GM12878 (cell line): ENCODE measurements around the gene TMEM126A. TPM values are rescaled to one million over a fixed set of nuclear protein-coding genes. Genes with fewer than 3 reads are reported as not detected.

ENCODE experiments used
- ATAC-seq: fragments of 200-7000 bp; cut with Tn5 transposase; 3 replicates; pipeline ENCODE4 v1.9.1; 2020; ENCODE audit warnings: mild to moderate bottlenecking, moderate library complexity
- BruUV-seq: library from RNA; stranded (reverse); fragments of 400-500 nt; replicated peaks from 2 replicates; lab custom pipeline; 2021; lab: Mats Ljungman, UMichigan
- CTCF ChIA-PET: fragments of 300-600 bp; sonication (Branson Sonifier 250); formaldehyde crosslinking; extraction: SDS; loops from one replicate; lab custom pipeline; 2021; ENCODE audit warnings: inconsistent platforms; lab: Yijun Ruan, JAX
- POLR2A ChIA-PET: fragments of 350-600 bp; formaldehyde crosslinking; extraction: SDS; loops from one replicate; lab custom pipeline; 2021; ENCODE audit warnings: inconsistent platforms; lab: Charles Lee
- RAD21 ChIA-PET: fragments of 300-600 bp; sonication (Branson Sonifier 250); formaldehyde crosslinking; loops from one replicate; lab custom pipeline; 2023; ENCODE audit warnings: antibody characterized with exemption; ENCODE audit not compliant: unreplicated experiment; lab: Charles Lee
- SMC1A ChIA-PET: fragments of 300-600 bp; sonication (Branson Sonifier 250); formaldehyde crosslinking; loops from one replicate; lab custom pipeline; 2023; ENCODE audit not compliant: unreplicated experiment, uncharacterized antibody; lab: Charles Lee
- DNase-seq: peaks from one replicate; pipeline ENCODE4 v3.0.0-alpha.2; 2011; ENCODE audit warnings: low read depth, low spot score
- FAIRE-seq: peaks from 3 replicates; lab custom pipeline; 2011; peaks lifted over from hg19 to GRCh38; lab: Jason Lieb, UNC
- H2AFZ ChIP-seq: 2 replicates; pipeline ENCODE4 v1.6.0; 2011; ENCODE audit warnings: low read depth, low read length, control low read depth; ENCODE audit not compliant: control insufficient read depth
- H3K27ac ChIP-seq: 2 replicates; pipeline ENCODE4 v1.5.1; 2011; ENCODE audit warnings: control low read depth; ENCODE audit not compliant: control insufficient read depth, insufficient read depth
- H3K27me3 ChIP-seq, 2 experiments: replicated peaks in 1 of 2; 2 replicates each; pipeline versions ENCODE4 v1.6.0 to v1.6.1; 2011; ENCODE audit warnings: low read length in 1 of 2; ENCODE audit not compliant: control insufficient read depth in 2 of 2, insufficient read depth in 2 of 2
- H3K36me3 ChIP-seq, 2 experiments: 2 replicates each; pipeline ENCODE4 v1.5.1; 2011; ENCODE audit warnings: low read length in 1 of 2; ENCODE audit not compliant: control insufficient read depth in 2 of 2, insufficient read depth in 2 of 2
- H3K4me1 ChIP-seq: 2 replicates; pipeline ENCODE4 v1.6.1; 2011; ENCODE audit warnings: mild to moderate bottlenecking, low read length, moderate library complexity, mixed read lengths; ENCODE audit not compliant: control insufficient read depth, insufficient read depth
- H3K4me2 ChIP-seq: 2 replicates; pipeline ENCODE4 v1.6.0; 2011; ENCODE audit warnings: control low read depth; ENCODE audit not compliant: control insufficient read depth, insufficient read depth
- H3K4me3 ChIP-seq: fragments of 200-600 bp; sonication (generic); 2 replicates; pipeline ENCODE4 v1.5.1; 2016
- H3K79me2 ChIP-seq: 2 replicates; pipeline ENCODE4 v1.6.0; 2011; ENCODE audit warnings: low read length; ENCODE audit not compliant: control insufficient read depth, insufficient read depth
- H3K9ac ChIP-seq: 2 replicates; pipeline ENCODE4 v1.8.0; 2011; ENCODE audit warnings: low read length, control low read depth, mixed read lengths; ENCODE audit not compliant: control insufficient read depth, insufficient read depth
- H3K9me3 ChIP-seq: replicated peaks from 3 replicates; pipeline ENCODE4 v1.5.1; 2011; ENCODE audit warnings: mild to moderate bottlenecking, low read length; ENCODE audit not compliant: control insufficient read depth, insufficient read depth
- H4K20me1 ChIP-seq: 2 replicates; pipeline ENCODE4 v1.6.0; 2011; ENCODE audit not compliant: control insufficient read depth, insufficient read depth
- BCLAF1 ChIP-seq: fragments of 450-650 bp; IDR thresholded peaks from 2 replicates; pipeline ENCODE4 v1.6.1; 2017; ENCODE audit warnings: antibody characterized with exemption, mild to moderate bottlenecking, moderate library complexity
- CBFB ChIP-seq: IDR thresholded peaks from 2 replicates; pipeline ENCODE4 v1.6.1; 2016; ENCODE audit warnings: antibody characterized with exemption, low read depth
- ETV6 ChIP-seq, 2 experiments: fragments of 450-650 bp in 1 of 2; IDR thresholded peaks in 1 of 2; conservative IDR thresholded peaks in 1 of 2; 2 replicates each; pipeline ENCODE4 v1.6.1; 2014; ENCODE audit warnings: antibody characterized with exemption in 1 of 2, borderline replicate concordance in 1 of 2, low read depth in 1 of 2, mild to moderate bottlenecking in 1 of 2, moderate library complexity in 1 of 2
- HDAC2 ChIP-seq: fragments of 200-600 bp; sonication (generic); IDR thresholded peaks from 2 replicates; pipeline ENCODE4 v1.6.1; 2017
- KAT2A ChIP-seq: conservative IDR thresholded peaks from 2 replicates; pipeline ENCODE4 v1.6.1; 2011; ENCODE audit warnings: low read depth, low read length; ENCODE audit not compliant: control insufficient read depth
- PKNOX1 ChIP-seq: fragments of 450-650 bp; IDR thresholded peaks from 2 replicates; pipeline ENCODE4 v1.6.1; 2016; ENCODE audit warnings: mild to moderate bottlenecking
- PML ChIP-seq: IDR thresholded peaks from 2 replicates; pipeline ENCODE4 v1.6.1; 2012; ENCODE audit warnings: low read length, inconsistent platforms
- SIX5 ChIP-seq: IDR thresholded peaks from 2 replicates; pipeline ENCODE4 v1.6.1; 2011; ENCODE audit warnings: mild to moderate bottlenecking, low read depth, low read length, moderate library complexity; ENCODE audit not compliant: severe bottlenecking
- SMARCA5 ChIP-seq: fragments of 450-650 bp; IDR thresholded peaks from 2 replicates; pipeline ENCODE4 v1.6.1; 2017; ENCODE audit warnings: mild to moderate bottlenecking
- SUZ12 ChIP-seq: fragments of 200-600 bp; sonication (generic); IDR thresholded peaks from one replicate; pipeline ENCODE4 v1.6.1; 2018; ENCODE audit warnings: antibody characterized with exemption, mild to moderate bottlenecking; ENCODE audit not compliant: unreplicated experiment
- TBL1XR1 ChIP-seq: IDR thresholded peaks from 2 replicates; pipeline ENCODE4 v1.6.1; 2012; ENCODE audit warnings: low read depth, low read length, improper control_type of control experiment
- ZNF217 ChIP-seq: fragments of 450-650 bp; IDR thresholded peaks from 2 replicates; pipeline ENCODE4 v1.6.1; 2017; ENCODE audit warnings: antibody characterized with exemption, mild to moderate bottlenecking
- ZNF384 ChIP-seq: IDR thresholded peaks from 2 replicates; pipeline ENCODE4 v1.6.1; 2012; ENCODE audit warnings: low read depth, mild to moderate bottlenecking, low read length, improper control_type of control experiment, borderline replicate concordance
- ZNF622 ChIP-seq: fragments of 450-650 bp; IDR thresholded peaks from 2 replicates; pipeline ENCODE4 v1.6.1; 2017; ENCODE audit warnings: mild to moderate bottlenecking, inconsistent platforms
- WGBS: methylation state at CpG from one replicate; pipeline ENCODE4 v1.1.6; 2016; ENCODE audit warnings: low lambda C conversion rate; ENCODE audit not compliant: insufficient replicate concordance, insufficient coverage; ENCODE audit errors: missing lambda C conversion rate; 5-methylcytosine and 5-hydroxymethylcytosine counted together
- in situ Hi-C: fragments of 300-500 bp; cut with MboI; formaldehyde crosslinking; loops from 9 replicates; pipeline ENCODE4 v1.14.3; 2018; ENCODE audit warnings: mixed read lengths
- intact Hi-C: fragments of 100-400 bp; cut with micrococcal nuclease; formaldehyde crosslinking; loops from one replicate; pipeline ENCODE4 v1.14.2; 2022; ENCODE audit not compliant: unreplicated experiment
- polyA plus RNA-seq, 11 experiments: library from polyadenylated mRNA; depleted of rRNA in 4 of 11; unstranded in 6 of 11; stranded (reverse) in 5 of 11; fragments of >200 nt; fragmentation: Nextera tagmentation in 4 of 11; fragmentation: Illumina TruSeq in 1 of 11; extraction: Ambion mirVana in 4 of 11; extraction: Trizol in 1 of 11; gene quantifications; 1 replicate in 1 of 11; 2 replicates in 10 of 11; pipeline versions ENCODE4 v1.2.1 to v1.2.3, GENCODE V29; 2011 to 2016; ENCODE audit warnings: inconsistent platforms in 2 of 11, missing spikeins in 2 of 11, low read depth in 1 of 11
- total RNA-seq, 4 experiments: library from RNA; depleted of rRNA in 3 of 4; stranded (reverse); fragments of >200 nt in 3 of 4; fragmentation: Illumina TruSeq in 1 of 4; extraction: Trizol in 1 of 4; gene quantifications; 2 replicates each; pipeline versions ENCODE4 v1.2.1 to v1.2.3, GENCODE V29; 2013 to 2021
- TF ChIP-seq, protein P1 (sequence below): IDR thresholded peaks from 2 replicates; pipeline ENCODE4 v1.6.1; 2012; ENCODE audit warnings: improper control_type of control experiment, low read depth, low read length; ENCODE audit not compliant: insufficient replicate concordance

TMEM126A gene
- total and polyA plus RNA-seq, 10 of the 15 experiments (the other 5 are each of a cell fraction or from before 2014, with no cell fraction given): 38.6 to 208 (median 71.7) TPM

DNA sequence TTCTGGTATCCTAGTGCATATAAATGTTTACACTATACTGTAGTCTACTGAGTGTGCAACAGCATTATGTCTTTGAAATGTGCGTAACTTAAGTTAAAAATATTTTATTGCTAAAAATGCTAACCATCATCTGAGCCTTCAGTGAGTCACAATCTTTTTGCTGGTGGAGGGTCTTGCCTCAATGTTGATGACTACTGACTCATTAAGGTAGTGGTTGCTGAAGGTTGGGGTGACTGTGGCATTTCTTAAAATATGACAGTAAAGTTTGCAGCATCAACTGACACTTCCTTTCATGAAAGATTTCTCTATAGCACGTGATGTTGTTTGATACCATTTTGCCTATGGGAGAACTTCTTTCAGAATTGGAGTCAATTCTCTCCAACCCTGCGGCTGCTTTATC, 25.6 kb downstream of the TMEM126A start:
- Histone ChIP-seq H3K4me2 (no peak overlapping the region), H3K4me1 (no peaks in the 10 kb centered on the region), H3K79me2 (no peaks in the 10 kb centered on the region), H3K36me3 (no peaks in the 10 kb centered on the region), H3K27me3 (0 out of 4 replicates have a peak, but pooled peaks cover 0 to 2% of the 10 kb centered on the region in 2 experiments), H3K27ac (no peak overlapping the region), H4K20me1 (no peaks in the 10 kb centered on the region), H3K9me3 (no peaks in the 10 kb centered on the region), H2AFZ (no peak overlapping the region), H3K9ac (no peak overlapping the region), H3K4me3 (no peak overlapping the region)
- no peak for DNase-seq
- ChIA-PET CTCF (no interaction called here), SMC1A (no interaction called here), RAD21 (no interaction called here), POLR2A (no interaction called here)
- BruUV-seq: no TSS peak
- intact Hi-C loops (no loop called here), in situ Hi-C loops (no loop called here)
- no peak for FAIRE-seq
- no peak for ATAC-seq
- WGBS: 16% methylated on average over 3 of the region's 3 CpGs
- TF ChIP-seq ETV6 (conservative IDR thresholded peaks at IDR 0.05 in 1 of 2, IDR thresholded peaks at IDR 0.05 in 1 of 2; ENCODE audit: borderline replicate concordance in 1 of 2, low read depth in 1 of 2): no peak
- TF ChIP-seq PKNOX1: no peak
- TF ChIP-seq KAT2A: no peak
- TF ChIP-seq PML: no peak
- TF ChIP-seq SIX5: no peak
- TF ChIP-seq TBL1XR1: no peak
- TF ChIP-seq SUZ12: no peak
- TF ChIP-seq ZNF384: no peak
- no peak for TF ChIP-seq ZNF622
- TF ChIP-seq SMARCA5: no peak
- TF ChIP-seq ZNF217: no peak
- TF ChIP-seq, protein P1, sequence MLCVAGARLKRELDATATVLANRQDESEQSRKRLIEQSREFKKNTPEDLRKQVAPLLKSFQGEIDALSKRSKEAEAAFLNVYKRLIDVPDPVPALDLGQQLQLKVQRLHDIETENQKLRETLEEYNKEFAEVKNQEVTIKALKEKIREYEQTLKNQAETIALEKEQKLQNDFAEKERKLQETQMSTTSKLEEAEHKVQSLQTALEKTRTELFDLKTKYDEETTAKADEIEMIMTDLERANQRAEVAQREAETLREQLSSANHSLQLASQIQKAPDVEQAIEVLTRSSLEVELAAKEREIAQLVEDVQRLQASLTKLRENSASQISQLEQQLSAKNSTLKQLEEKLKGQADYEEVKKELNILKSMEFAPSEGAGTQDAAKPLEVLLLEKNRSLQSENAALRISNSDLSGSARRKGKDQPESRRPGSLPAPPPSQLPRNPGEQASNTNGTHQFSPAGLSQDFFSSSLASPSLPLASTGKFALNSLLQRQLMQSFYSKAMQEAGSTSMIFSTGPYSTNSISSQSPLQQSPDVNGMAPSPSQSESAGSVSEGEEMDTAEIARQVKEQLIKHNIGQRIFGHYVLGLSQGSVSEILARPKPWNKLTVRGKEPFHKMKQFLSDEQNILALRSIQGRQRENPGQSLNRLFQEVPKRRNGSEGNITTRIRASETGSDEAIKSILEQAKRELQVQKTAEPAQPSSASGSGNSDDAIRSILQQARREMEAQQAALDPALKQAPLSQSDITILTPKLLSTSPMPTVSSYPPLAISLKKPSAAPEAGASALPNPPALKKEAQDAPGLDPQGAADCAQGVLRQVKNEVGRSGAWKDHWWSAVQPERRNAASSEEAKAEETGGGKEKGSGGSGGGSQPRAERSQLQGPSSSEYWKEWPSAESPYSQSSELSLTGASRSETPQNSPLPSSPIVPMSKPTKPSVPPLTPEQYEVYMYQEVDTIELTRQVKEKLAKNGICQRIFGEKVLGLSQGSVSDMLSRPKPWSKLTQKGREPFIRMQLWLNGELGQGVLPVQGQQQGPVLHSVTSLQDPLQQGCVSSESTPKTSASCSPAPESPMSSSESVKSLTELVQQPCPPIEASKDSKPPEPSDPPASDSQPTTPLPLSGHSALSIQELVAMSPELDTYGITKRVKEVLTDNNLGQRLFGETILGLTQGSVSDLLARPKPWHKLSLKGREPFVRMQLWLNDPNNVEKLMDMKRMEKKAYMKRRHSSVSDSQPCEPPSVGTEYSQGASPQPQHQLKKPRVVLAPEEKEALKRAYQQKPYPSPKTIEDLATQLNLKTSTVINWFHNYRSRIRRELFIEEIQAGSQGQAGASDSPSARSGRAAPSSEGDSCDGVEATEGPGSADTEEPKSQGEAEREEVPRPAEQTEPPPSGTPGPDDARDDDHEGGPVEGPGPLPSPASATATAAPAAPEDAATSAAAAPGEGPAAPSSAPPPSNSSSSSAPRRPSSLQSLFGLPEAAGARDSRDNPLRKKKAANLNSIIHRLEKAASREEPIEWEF: no peak
- TF ChIP-seq BCLAF1: no peak
- no peak for TF ChIP-seq HDAC2
- no peak for TF ChIP-seq CBFB
